ENCODE data around the gene SYT7.

Gene SYT7

DNA sequence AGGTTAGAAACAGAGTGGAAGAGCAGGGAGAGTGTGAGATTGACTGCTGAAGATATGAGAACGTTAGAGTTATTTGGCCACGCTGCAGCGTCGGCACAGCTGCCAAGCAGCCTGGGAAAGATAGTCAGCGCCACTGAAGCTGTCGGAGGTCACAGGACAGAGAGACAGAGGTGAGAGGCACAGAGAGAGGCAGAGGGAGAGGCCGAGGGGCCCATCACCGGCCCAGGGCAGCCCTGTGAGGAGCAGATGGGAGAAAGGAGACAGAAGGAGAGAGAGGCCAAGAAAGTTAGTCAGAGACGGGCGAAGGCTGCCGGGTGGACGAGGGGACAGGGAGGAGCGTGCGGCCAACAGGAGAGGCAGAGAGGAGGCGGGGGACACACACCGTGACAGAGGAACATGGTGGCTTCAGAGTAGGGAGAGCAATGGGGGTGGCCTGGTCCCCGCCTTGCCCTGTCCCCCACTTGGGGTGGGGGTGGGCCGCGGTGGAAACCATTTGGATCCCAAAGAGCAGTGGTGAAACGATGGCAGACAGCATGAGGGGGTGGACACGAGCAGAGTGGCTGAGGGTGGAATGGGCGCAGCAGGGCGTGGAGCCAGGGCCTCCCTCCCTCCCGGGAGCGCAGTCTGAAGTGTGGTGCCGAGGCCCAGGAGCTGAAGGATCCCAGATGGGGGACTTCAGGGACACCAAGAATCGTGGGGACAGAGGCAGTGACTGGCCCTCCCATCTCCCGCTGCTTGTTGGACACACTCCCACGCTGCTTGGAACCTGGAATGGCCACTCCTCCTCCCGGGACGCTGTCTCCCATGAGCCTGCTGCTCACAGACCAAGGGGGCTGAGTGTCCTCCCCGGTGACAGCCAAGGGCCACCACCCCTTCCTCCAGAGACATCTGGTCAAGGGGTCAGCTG lies 45.7 kb downstream of the SYT7 start:
- H3K4me3 ChIP-seq (ENCODE audit: low read depth, low read length) = no peak overlapping the region
- no peak for DNase-seq (ENCODE audit: low read depth)
- TF ChIP-seq, protein P1, sequence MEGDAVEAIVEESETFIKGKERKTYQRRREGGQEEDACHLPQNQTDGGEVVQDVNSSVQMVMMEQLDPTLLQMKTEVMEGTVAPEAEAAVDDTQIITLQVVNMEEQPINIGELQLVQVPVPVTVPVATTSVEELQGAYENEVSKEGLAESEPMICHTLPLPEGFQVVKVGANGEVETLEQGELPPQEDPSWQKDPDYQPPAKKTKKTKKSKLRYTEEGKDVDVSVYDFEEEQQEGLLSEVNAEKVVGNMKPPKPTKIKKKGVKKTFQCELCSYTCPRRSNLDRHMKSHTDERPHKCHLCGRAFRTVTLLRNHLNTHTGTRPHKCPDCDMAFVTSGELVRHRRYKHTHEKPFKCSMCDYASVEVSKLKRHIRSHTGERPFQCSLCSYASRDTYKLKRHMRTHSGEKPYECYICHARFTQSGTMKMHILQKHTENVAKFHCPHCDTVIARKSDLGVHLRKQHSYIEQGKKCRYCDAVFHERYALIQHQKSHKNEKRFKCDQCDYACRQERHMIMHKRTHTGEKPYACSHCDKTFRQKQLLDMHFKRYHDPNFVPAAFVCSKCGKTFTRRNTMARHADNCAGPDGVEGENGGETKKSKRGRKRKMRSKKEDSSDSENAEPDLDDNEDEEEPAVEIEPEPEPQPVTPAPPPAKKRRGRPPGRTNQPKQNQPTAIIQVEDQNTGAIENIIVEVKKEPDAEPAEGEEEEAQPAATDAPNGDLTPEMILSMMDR (conservative IDR thresholded peaks at IDR 0.05; ENCODE audit: low read depth, low read length) = no peak

DNA sequence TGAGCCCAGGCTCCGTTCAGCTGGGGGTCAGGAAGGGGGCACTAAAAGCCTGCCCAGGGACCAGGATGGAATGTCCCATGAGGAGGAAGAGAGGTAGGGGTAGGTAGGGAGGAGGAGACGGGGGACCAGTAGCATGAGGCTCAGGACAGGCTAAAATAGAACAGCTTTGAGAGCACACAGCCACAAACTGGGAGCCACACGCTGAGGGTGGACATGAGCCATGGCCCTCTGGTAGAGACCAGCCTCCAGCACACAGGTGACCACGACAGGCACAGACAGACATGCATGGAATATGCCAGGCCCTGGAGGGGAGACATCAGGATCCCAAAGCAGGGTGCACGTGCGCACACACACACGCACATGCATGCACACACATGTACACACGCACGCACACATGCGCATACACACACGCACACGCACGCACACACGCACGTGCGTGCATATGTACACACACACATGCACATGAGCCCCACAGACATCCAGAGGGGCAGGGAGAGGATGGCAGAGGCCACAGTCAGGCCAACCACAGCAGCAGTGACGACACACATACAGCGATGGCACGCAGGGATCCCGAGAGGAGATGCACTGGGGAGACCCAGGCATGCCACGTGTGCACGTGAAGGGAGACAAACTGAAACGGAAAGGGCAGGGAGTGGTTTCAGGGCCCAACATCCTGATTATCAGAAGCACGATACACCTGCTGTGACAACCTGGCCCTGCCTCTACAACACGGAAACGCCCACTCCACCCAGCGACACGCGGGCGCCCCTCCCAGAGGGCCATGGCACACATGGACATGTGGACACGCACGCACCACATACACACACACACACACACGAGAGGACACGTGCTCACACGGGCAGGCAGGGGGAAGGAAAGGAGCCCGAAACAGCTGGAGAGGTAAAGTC lies 46.6 kb downstream of the SYT7 start:
- no peak for DNase-seq (ENCODE audit: low read depth)
- no peak overlapping the region for H3K4me3 ChIP-seq (ENCODE audit: low read depth, low read length)
- TF ChIP-seq, protein P1 (conservative IDR thresholded peaks at IDR 0.05; ENCODE audit: low read depth, low read length) = no peak

DNA sequence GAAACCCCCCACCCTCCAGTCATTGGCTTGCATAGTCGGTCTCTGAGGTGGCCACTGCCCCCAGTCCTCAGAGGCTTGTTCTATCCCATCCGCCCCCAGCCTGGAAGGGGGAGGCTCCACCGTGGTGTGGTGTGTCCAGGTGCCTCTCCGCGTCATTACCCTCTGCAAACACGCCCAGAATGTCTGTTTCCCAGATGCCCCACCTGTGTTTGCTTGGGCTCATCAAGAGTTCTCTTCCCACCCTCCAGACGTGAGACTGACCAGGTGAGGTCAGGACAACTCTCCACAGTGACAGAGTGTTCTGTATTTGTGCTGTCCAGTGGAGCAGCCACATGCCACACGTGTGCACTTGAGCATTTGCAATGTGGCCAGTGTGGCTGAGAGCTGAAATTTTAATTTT lies 47.5 kb downstream of the SYT7 start:
- DNase-seq (ENCODE audit: low read depth) = no peak
- no peak overlapping the region for H3K4me3 ChIP-seq (ENCODE audit: low read depth, low read length)
- TF ChIP-seq, protein P1 (conservative IDR thresholded peaks at IDR 0.05; ENCODE audit: low read depth, low read length) = no peak

DNA sequence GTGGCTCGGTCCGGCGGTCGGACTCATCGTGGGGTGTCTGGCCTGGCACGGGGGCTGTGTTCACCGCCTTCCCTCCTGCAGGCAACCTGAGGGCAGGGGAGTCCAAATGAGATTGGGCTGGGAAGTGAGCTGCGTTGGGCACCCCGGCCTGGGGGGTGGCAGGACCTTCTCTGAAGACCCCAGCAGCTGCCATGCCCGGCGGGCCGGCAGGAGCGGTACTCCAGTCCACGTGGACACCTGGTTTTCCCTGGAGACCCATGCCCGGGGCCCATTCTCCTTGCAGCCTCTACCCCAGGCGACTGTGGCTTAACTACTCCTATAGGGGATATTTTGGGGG lies 47.9 kb downstream of the SYT7 start:
- no peak for DNase-seq (ENCODE audit: low read depth)
- TF ChIP-seq, protein P1 (conservative IDR thresholded peaks at IDR 0.05; ENCODE audit: low read depth, low read length) = no peak
- H3K4me3 ChIP-seq (ENCODE audit: low read depth, low read length) = no peak overlapping the region

DNA sequence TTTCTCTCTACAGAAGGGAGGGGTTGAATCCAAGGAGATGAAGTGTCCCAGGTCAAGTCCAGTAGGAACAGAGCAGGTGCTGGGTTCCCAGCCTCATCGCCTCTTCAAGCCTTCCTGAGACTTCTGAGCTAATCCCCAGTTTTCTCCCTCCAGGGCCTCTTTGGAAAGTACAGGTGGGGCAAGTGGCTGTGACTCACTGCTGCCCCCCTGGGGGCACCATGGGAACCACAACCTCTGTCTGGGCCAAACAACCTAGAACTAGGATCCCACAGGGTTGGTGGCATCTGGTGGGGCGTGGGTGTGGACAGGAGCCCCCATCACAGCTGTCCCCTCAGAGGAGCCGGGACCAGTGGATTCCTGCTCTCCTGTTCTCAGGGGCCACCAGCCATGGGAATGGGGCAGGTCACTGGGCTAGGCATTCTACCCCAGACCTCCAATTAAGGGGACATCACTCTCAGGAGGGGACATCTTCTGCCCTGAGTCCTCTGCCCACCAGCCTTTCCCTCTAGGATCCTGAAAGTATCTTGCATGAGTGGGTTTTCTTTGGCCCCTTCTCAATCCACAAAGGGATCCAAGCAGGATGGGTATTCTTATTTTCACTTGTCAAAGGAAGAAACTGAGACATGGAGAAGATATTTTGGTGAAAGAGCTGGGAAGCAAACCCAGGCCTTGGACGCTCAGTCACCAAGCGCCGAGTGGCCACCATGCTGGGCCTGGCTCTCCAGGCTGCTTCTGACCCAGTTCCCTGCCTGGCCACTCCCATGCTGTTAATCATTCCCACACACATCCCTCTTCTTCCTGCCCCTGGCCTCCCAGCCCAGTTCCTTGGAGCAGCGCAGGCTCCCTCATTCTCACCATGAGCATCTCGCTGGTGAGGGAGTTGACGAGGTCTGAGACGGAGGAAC lies 48.5 kb downstream of the SYT7 start:
- DNase-seq (ENCODE audit: low read depth) = peak; percentile 30
- TF ChIP-seq, protein P1 (conservative IDR thresholded peaks at IDR 0.05; ENCODE audit: low read depth, low read length) = peak; percentile 87
- H3K4me3 ChIP-seq (ENCODE audit: low read depth, low read length) = no peak overlapping the region

DNA sequence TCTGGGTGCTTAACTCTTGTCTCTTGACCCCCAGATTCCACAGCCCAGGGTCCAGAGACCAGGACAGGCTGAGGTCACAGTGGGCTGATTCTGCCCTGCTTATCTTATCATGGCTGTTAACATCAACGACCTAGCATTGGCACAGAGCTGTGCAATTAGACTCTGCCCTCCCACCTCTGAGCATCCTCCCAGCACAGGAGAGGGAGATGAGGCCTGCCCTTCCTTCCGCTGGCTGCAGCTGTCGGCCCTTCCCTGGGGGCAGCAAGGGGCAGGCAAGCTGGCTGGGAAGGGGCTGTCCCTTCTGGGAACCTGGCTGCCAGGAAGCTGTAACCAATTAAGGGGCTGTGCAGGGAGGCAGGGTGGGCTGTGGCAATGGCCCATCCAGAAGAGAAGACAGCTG lies 49.8 kb downstream of the SYT7 start:
- TF ChIP-seq, protein P1 (conservative IDR thresholded peaks at IDR 0.05; ENCODE audit: low read depth, low read length) = no peak
- H3K4me3 ChIP-seq (ENCODE audit: low read depth, low read length) = no peak overlapping the region
- no peak for DNase-seq (ENCODE audit: low read depth)

Data from choroid plexus epithelial cell (primary cell).